Coronary artery (tissue), 2 donors: Measurements from ENCODE around the gene TMOD1.

Experiments
- DNase-seq: peaks from one replicate; pipeline ENCODE4 v3.0.0-alpha.2; 2017; ENCODE audit warnings: low spot score
- H3K27ac ChIP-seq, 2 donors: fragments of 200-600 bp; sonication (generic); one replicate each; pipeline ENCODE4 v1.5.1; 2016 to 2019
- H3K4me3 ChIP-seq: fragments of 200-600 bp; sonication (generic); 2 replicates; pipeline ENCODE4 v1.5.1; 2016; ENCODE audit warnings: mild to moderate bottlenecking, moderate library complexity
- CTCF ChIP-seq: fragments of 200-600 bp; sonication (generic); IDR thresholded peaks from one replicate; pipeline ENCODE4 v1.5.1; 2019; ENCODE audit warnings: antibody characterized with exemption

The TMOD1 gene

GRCh38 chr9:97548819-97549540 lies 47.5 kb downstream of the TMOD1 start:
- no peak for TF ChIP-seq CTCF
- no peak overlapping the region for H3K4me3 ChIP-seq
- H3K27ac ChIP-seq = peak overlapping the region in 1 of 2 donors; percentile 40
- DNase-seq = no peak

- H3K27ac ChIP-seq = no peak overlapping the region
- H3K4me3 ChIP-seq = no peak overlapping the region
- DNase-seq = no peak
- no peak for TF ChIP-seq CTCF
Measured at GRCh38 chr9:97550386-97550785, 48.9 kb downstream of the TMOD1 start.

GRCh38 chr9:97551308-97551707 lies 49.8 kb downstream of the TMOD1 start:
- no peak overlapping the region for H3K27ac ChIP-seq
- no peak for TF ChIP-seq CTCF

GRCh38 chr9:97553141-97553540 lies 51.7 kb downstream of the TMOD1 start:
- no peak for TF ChIP-seq CTCF
- no peak for DNase-seq
- H3K4me3 ChIP-seq = no peak overlapping the region
- no peak overlapping the region for H3K27ac ChIP-seq

More at GRCh38 chr9:97551308-97551707, 49.8 kb downstream of the TMOD1 start:
- DNase-seq = no peak
- H3K4me3 ChIP-seq = no peak overlapping the region

- no peak for TF ChIP-seq CTCF
- Histone ChIP-seq H3K4me3 (no peak overlapping the region), H3K27ac (peak overlapping the region; percentile 95 to 97)
- no peak for DNase-seq
Measured at GRCh38 chr9:97553841-97554240, 52.4 kb downstream of the TMOD1 start.

- DNase-seq = no peak
- H3K27ac ChIP-seq = peak overlapping the region; percentile 95 to 97
Measured at GRCh38 chr9:97554566-97555075, 53.2 kb downstream of the TMOD1 start.

More at GRCh38 chr9:97554566-97555075, 53.2 kb downstream of the TMOD1 start:
- no peak for TF ChIP-seq CTCF
- H3K4me3 ChIP-seq = no peak overlapping the region
